ENCODE measurements around the gene METTL22. TPM values are rescaled to one million over a fixed set of nuclear protein-coding genes. Genes with fewer than 3 reads are reported as not detected.

The METTL22 gene
- total RNA-seq, 4 donors from 2014 or later, result 20.2 to 70.3 (median 45.4) TPM

DNA sequence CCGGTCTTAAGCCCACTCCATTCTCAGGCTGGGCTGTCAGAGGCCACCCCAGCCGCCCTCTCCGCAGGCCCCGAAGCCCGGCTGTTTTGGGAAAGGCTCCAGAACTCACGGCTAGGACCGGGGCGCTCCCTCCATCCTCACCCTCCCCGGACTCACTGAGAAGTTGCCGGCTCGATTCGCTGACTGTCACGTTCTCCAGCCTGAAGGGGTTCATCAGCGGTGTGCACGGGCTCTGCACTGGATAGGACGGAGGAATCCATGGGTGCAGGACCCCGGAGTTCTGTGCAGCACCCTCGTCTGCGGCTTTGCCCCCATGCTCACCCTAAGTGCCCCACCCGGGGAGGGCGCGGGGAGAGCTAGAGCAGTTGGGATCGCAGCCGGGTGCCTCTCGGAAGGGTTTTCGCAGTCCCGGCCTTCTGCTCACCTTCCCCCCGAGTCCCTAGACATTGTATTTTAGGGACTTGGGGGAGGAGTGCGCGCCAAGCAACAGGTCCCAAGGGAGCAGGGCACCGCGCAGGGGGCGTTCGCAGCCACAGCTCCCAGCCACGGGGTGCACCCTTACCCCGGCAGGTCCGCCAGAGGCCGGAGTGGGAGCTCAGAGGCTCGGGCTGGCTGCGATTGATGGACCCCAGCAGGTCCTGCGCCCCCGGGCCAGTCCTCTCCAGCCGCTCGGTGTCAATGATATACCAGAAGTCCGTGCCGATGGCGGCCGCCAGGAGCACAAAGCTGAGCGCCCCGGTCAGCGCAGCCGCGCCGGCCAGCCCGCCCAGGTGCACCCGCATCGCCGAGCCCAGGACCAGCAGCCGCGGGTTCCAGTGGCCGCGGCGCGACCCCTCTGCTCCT is 32.2 kb upstream of the METTL22 start:
- no peak overlapping the region for H3K27ac ChIP-seq
- no peak for TF ChIP-seq POLR2A (IDR thresholded peaks at IDR 0.05)
- TF ChIP-seq, protein P1, sequence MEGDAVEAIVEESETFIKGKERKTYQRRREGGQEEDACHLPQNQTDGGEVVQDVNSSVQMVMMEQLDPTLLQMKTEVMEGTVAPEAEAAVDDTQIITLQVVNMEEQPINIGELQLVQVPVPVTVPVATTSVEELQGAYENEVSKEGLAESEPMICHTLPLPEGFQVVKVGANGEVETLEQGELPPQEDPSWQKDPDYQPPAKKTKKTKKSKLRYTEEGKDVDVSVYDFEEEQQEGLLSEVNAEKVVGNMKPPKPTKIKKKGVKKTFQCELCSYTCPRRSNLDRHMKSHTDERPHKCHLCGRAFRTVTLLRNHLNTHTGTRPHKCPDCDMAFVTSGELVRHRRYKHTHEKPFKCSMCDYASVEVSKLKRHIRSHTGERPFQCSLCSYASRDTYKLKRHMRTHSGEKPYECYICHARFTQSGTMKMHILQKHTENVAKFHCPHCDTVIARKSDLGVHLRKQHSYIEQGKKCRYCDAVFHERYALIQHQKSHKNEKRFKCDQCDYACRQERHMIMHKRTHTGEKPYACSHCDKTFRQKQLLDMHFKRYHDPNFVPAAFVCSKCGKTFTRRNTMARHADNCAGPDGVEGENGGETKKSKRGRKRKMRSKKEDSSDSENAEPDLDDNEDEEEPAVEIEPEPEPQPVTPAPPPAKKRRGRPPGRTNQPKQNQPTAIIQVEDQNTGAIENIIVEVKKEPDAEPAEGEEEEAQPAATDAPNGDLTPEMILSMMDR (IDR thresholded peaks at IDR 0.05), result no peak
- H3K4me3 ChIP-seq, result no peak overlapping the region
- no peak for DNase-seq
- H3K9me3 ChIP-seq, result no peaks in the 10 kb centered on the region
- no peaks in the 10 kb centered on the region for H3K4me1 ChIP-seq
- no peaks in the 10 kb centered on the region for H3K36me3 ChIP-seq
- peaks cover 6 to 12% of the 10 kb centered on the region in 2 donors for H3K27me3 ChIP-seq
- intact Hi-C loops (cut with DNase I; ENCODE audit: low total_unique reads), result no loop called here

DNA sequence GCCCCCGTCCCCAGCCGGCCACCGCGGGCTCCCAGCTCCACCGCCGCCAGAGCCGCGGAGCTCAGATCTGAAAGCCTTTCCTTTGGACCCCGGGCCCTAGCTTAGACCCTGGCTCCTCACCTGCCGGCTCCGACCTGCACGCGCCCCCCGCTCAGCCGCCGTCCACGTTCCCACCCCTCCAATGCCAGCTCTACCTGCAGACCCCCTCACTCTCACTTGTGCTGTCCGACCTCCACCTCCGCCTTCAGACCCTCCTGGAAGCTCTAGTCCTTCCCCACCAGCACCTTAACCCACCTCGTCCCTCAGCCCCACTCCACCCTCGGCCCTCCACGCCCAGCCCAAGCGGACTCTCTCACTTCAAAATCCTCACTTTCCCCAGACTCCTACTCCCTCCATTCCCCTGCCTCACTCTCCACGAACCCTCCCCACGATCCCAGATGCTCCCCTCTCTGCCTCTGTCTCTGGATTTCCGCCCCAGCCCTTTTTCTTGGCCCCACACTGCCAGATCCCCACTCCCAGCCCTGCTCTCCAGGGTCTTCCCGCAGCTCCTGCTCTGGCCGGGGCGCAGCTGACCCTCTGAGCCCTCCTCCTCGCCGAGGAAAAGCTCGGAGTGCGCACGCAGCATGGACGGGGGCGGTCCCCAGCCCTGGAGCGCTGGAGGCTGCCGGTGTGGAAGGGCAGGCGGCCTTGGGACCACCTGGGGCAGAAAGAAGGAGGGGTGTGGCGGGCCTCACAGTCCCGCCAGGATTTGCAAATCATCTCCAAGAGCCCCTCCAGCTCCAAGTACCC is 31.4 kb upstream of the METTL22 start, which contains the start of gene TMEM114:
Gene TMEM114 (minus strand): TSS at position 612 of the 789 bp plus-strand sequence. CDS start 673 bp downstream, outside the sequence.
- Histone ChIP-seq H3K4me3 (no peak within 1 kb of the TSS), H3K36me3 (no peaks in the 10 kb centered on the region), H3K27me3 (peaks cover 6 to 12% of the 10 kb centered on the region in 2 donors), H3K27ac (no peak within 1 kb of the TSS), H3K4me1 (no peaks in the 10 kb centered on the region), H3K9me3 (no peaks in the 10 kb centered on the region)
- TF ChIP-seq, protein P1 (IDR thresholded peaks at IDR 0.05), result no peak
- no peak for TF ChIP-seq POLR2A (IDR thresholded peaks at IDR 0.05)
- intact Hi-C loops (cut with DNase I; ENCODE audit: low total_unique reads), result no loop called here
- no peak for DNase-seq

DNA sequence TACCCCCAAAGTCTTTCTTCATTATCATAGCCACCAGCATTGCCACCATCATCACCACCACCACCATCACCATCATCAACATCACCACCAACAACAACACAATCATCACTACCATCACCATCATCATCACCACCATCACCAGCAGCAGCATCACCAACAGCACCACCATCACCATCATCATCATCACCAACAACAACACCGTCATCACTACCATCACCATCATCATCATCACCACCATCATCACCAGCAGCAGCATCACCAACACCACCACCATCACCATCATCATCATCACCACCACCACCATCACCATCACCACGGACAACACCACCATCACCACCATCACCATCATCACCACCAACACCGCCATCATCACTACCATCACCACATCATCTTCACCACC is 30.7 kb upstream of the METTL22 start:
- H3K9me3 ChIP-seq, result no peaks in the 10 kb centered on the region
- intact Hi-C loops (cut with DNase I; ENCODE audit: low total_unique reads), result no loop called here
- no peak overlapping the region for H3K27ac ChIP-seq
- no peaks in the 10 kb centered on the region for H3K4me1 ChIP-seq
- no peaks in the 10 kb centered on the region for H3K36me3 ChIP-seq
- no peak for DNase-seq
- no peak overlapping the region for H3K4me3 ChIP-seq
- no peak for TF ChIP-seq POLR2A (IDR thresholded peaks at IDR 0.05)
- TF ChIP-seq, protein P1 (IDR thresholded peaks at IDR 0.05), result no peak
- peaks cover 6 to 12% of the 10 kb centered on the region in 2 donors for H3K27me3 ChIP-seq

DNA sequence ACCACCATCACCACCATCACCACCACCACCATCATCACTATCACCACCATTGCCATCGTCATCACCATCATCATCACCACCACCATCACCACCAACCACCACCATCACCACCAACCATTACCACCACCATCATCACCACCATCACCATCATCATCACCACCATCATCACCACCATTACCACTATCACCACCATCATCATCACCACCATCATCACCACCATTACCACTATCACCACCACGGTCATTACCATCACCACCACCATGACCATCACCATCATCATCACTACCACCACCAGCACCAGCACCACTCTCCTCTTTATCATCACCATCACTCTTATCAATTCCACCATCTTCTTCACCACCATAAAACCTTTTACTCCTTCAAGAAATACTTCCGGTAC is 30.0 kb upstream of the METTL22 start:
- no peak overlapping the region for H3K4me3 ChIP-seq
- no peaks in the 10 kb centered on the region for H3K36me3 ChIP-seq
- H3K27ac ChIP-seq, result no peak overlapping the region
- intact Hi-C loops (cut with DNase I; ENCODE audit: low total_unique reads), result no loop called here
- DNase-seq, result no peak
- TF ChIP-seq, protein P1 (IDR thresholded peaks at IDR 0.05), result no peak
- TF ChIP-seq POLR2A (IDR thresholded peaks at IDR 0.05), result no peak
- H3K4me1 ChIP-seq, result no peaks in the 10 kb centered on the region
- no peaks in the 10 kb centered on the region for H3K9me3 ChIP-seq
- peaks cover 6 to 12% of the 10 kb centered on the region in 2 donors for H3K27me3 ChIP-seq
